ENCODE results near the gene SORL1-AS1.

DNA sequence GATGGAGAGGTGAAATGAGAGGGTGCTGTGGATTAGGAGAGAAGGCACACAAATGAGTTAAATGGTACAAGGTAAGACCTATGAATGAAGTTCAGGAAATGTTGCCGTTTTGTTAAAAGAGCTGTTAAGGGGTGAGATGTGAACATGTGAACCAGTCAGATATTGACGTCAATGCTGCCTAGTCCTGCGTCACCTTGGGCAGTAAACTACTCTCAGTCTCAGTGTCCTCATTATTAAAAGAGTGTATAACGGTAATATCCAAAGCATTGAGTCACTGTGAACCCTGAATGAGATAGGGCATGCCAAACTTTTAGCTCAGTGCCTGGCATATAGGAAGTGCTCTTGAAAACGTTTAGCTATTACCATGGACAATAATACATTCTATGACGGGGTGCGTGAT is 32.4 kb upstream of the SORL1-AS1 start:
- TF ChIP-seq, protein P1, sequence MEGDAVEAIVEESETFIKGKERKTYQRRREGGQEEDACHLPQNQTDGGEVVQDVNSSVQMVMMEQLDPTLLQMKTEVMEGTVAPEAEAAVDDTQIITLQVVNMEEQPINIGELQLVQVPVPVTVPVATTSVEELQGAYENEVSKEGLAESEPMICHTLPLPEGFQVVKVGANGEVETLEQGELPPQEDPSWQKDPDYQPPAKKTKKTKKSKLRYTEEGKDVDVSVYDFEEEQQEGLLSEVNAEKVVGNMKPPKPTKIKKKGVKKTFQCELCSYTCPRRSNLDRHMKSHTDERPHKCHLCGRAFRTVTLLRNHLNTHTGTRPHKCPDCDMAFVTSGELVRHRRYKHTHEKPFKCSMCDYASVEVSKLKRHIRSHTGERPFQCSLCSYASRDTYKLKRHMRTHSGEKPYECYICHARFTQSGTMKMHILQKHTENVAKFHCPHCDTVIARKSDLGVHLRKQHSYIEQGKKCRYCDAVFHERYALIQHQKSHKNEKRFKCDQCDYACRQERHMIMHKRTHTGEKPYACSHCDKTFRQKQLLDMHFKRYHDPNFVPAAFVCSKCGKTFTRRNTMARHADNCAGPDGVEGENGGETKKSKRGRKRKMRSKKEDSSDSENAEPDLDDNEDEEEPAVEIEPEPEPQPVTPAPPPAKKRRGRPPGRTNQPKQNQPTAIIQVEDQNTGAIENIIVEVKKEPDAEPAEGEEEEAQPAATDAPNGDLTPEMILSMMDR (conservative IDR thresholded peaks at IDR 0.05; ENCODE audit: low read length) = no peak
- TF ChIP-seq EZH2phosphoT487 (IDR thresholded peaks at IDR 0.05; ENCODE audit: borderline replicate concordance, low read depth, low read length) = no peak
